DMS53 treated with DMSO at 0.1 percent for 48 hours (cell line): Measurements from ENCODE around the gene SETD3.

ENCODE experiments used
- DNase-seq: peaks from one replicate; lab custom pipeline; 2025; ENCODE audit not compliant: unreplicated experiment; lab: John Stamatoyannopoulos, UW

Gene SETD3

DNA sequence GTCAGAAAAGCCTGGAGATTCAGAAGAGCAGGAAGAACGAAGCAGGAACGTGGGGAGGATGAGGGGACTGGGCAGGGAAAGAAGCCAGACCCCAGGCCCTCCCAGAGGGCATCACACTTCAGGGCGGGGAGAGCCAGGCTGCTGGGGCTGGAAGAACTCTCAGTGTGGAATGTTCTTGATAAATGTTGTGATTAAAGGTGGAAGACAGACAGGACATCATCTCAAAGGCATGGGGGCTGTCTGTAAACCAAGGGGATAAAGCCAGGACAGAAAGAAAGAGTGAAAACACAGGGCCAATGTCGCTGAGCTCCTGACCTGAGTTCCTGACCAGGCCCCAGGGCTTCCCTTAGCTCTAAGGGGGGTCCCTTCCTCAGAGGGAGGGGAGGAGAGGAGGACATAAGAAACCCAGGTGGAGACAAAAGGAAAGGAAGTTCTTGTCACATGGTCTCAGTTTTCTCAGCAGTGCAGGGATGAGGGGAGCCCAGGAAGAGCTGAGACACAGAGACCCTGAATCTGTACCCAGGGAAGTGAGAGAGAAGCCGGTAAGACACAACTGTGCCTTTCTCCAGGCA is 56.3 kb downstream of the SETD3 start:
- no peak for DNase-seq

DNA sequence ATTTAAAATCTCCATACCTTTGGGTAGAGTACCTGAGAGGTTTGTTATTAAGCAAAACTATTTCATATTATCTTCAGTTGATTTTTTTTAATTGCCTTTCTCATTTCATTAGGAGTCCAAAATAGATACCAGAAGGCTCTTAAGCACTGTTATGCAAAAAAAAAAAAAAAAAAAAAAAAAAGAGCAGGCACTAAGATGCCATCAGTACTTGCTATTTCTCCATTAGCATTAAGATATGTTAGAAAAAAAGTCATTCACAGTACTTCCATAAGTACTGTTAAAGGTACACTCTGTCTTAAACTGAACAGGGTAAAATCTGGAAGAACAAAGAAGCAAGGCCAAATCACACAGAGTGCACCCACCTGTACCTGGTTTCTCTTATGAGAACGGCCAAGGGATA is 57.2 kb downstream of the SETD3 start:
- DNase-seq: no peak

DNA sequence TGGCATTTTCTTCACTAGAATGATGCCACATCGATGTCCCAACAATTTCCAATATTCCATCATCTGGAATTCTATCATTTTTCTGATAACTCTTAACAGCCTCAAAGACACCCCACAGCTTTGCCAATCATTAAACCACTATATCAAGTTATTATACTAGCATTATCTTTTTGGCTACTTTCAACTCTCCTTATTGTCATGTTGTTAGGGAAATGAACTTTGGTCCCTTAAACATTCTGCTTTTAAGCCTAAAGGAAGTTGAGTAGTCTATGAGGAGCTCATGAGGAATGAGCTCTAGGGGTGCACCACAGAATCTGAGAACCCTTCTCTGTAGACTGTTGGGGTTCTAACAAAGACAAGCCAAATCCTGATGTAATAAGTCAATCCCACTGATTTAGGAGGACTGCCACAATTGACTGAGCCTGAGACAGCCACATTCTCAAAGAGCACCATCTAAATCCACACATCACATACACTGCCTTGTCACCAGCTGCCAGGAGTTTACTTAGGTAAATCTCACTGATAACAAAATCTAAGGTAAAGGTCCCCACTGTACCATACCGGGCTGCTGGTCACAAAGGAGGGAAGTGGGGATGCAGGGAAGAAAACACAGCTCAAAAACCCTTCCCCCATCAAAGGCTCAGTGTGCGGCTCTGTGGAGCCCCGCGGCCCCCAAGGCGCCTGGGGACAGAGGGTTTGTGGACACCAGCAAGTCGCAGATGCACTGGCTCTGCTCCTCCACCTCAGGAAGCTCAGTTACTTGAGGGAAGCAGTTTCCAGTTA is 58.2 kb downstream of the SETD3 start:
- peak; percentile 8 for DNase-seq

DNA sequence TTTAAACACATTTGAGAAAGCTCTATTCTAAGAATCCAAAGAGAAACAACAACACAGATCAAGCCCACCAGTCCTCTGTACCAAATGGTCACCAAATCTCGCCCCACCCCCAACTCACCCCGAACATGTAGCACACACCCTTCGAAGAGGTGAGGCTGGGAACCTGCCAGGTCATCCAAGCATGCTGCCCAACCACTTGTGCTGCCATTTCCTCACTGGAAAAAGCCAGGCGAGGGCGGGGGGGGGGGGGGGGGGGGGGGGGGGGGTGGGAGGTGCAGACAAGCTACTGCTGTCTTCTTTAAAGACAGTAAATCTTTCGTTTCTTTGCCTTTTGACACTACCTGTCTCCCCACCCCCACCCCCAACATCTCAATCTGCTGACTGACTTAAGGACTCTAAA is 59.9 kb downstream of the SETD3 start:
- peak; percentile 6 for DNase-seq

DNA sequence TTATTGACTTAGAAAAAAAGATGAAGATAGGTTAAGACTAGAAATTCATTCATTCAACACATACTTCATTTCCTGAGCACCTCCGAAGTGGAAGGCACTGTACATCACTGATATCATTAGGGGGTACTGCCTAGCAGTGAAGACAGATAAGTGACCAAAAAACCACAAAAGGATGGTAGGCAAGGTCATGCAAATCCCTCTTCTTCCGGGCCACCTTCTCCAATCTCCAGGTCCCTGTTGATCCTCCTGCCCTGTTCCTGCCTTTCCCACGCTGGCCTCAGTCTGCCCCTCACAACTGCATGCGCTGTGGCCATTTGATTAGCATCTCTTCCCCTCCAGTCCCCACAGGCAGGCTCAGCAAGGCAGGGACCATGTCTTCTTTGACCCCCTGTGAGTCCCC is 60.8 kb downstream of the SETD3 start:
- no peak for DNase-seq

DNA sequence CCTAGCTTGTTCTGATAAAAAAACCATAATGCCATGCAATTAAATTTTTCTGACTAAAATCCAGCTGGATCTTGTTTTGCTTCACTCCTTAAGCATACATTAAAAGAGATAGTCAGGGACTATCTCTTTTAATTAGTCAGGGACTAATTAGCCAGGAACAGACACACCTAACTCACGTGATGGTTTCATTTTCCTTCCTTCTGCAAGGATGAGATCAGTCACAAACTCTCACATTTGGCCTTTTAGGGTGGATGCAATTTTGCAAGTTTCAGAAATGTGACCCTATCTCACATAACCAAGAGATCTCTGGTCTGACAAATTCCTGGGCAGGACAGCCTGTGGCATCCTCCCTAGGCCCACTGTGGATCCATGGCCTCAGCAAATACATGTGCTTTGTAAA is 62.4 kb downstream of the SETD3 start:
- no peak for DNase-seq

DNA sequence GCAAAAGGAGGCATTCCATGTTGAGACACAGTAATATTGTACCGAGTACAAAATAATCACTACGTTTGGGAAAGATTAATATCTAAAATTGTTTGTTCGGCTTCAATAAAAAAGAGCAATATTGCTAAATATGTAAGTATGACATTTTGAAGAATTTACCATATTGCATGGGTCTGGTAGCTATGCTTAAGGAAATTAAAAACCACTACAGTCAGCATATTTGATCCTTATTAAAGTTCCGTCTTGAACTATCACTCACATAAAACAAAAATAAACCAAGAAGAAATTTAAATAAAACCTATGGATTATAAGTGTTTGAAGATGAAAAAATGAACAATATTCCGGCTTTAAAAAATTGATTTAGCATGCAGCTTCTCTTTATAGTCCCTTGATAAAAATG is 63.8 kb downstream of the SETD3 start:
- no peak for DNase-seq

DNA sequence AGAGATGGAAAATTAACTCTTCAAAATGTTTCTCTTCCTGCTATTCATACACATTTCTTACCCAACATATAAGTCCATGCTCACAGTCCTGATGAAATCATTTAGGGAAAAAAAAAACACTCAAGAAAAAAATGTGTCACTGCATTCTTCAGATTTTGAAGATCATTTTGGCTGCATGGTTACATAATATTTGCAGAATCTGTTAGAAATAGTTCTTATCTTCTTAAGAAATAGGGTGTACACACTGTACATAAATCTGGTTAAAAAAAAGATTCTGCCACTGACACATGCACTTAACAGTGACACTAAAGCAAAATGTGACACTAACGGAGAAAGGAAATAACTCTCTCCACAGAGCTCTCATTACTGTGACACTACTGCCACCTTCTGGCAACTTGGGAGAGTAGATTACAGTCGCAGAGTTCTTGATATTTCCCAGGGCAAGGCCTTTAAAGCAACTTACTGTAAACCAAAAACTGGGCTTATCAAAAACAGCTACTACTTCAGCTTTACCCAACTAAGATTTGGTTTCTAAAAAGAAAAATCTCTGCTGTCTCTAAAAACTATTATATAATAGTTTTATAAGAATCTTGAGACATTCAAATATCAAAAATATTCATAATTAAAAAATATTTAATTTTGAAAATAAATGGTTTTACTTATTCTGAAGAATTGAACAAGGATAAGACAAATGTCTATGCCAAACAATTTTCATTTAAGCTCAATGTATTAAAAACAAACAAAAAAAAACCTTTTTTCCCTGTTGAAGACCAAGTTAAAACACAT is 65.0 kb downstream of the SETD3 start:
- peak; percentile 59 for DNase-seq

DNA sequence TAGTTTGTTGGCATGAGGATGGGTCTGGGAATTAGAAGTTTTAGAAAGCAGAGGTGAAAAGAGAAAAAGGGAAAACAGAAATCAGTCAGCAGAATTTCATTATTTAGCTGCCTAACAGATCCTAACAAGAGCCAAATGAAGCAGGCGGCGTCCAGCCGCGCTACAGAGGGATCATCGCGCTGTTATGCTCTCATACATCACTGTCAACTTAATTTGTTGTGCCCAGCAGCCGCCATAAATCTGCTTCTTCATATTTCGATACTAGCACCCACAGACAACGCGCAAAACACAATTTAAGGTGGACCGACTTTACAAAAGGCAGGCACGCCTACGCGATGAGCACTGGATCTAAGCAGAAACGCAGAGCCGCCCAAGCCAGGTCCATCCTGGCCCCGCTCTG is 66.7 kb downstream of the SETD3 start:
- no peak for DNase-seq

DNA sequence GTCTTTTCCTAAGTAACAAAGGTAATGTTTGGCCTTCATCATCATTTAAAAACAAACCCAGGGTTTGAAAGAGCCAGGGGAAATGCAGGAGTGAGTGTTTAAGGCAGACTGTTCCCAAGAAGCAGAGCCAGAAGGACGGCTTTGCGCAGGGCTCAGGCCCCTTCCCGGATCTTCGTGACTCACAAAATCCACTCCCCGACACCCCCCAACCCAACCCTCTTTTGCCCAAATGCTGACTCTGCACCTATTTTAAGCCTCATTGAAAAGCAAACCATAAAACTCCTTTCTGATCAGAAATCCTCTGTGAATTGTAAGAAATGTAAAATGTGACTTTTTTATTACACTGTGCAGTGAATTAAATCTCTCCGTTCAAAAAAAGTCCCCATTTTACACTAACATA is 67.5 kb downstream of the SETD3 start:
- no peak for DNase-seq

DNA sequence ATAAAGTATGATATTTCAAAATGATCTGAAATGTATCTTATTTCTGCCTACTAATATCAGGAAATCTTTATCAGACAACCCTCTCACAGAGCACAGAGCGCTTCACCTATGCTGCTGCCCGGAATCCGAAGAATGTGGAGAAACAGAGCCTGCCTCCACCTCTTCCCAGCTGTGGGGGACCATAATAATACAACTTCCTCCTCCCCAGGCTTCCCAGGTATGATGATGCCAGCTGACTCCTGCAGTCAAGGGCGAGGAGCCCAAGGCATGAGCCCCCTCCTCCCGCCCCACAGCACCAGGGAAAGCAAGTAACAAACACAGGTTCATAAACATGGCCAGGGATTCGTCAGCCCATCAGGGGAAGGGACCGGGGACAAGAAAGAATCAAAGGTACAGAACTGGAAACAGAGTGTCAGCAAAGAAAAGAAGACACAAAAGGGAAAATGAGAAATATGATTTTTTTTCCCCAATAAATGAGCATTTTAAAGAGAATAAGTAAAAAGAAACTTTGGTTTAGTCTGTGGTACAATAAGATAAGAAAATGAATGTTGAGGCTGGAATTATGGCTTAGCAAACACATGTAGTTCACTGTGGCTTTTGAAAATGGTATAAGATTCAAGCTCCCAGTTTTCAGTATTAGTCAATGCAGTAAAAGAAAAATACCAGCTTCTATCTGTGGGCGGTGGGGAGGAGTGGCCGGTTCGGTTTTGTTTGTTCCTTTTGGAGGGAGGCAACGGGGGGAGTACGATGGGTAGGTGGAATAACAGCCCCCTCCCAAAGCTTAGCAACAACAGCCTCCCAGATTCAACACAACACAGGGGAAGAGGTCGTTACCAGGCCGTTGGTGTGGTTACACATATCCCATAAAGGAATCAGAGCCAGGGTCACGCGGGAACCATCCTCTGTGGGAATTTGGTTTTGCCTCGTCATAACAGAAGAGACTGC is 68.3 kb downstream of the SETD3 start:
- no peak for DNase-seq

DNA sequence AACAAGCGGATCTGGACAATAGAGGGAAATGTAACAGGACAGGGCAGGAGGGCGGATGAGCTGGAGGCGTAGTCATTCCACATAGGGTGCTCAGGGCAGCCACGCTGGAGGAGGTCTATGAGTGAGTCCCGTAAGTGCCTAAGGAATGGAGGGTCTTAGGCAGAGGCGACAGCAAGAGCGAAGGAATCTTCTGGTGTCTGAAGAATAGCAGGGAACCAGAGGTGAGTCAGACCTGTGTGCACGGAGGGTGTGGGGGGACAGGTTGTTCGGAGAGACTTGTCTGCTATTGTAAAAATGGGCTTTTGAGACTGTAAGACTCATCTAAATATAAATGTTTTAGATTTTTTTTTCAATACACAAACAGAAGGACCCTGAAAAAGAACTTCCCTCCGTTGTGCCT is 70.6 kb downstream of the SETD3 start:
- DNase-seq: no peak

DNA sequence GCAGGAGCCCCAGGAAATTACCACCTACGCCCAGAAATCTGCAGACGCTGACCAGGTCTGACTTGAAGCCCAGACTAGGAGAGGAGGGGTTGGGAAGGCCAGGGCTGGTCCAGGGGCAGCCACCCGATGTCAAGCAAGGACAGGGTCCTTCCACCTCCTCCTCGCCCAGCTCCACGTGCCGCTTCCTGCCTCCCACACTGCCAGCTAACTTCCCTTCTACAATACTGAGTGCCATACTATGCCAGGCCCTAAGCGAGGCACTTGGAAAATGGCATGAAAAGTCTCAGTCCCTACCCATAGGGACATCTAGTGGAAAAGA is 71.7 kb downstream of the SETD3 start:
- no peak for DNase-seq

DNA sequence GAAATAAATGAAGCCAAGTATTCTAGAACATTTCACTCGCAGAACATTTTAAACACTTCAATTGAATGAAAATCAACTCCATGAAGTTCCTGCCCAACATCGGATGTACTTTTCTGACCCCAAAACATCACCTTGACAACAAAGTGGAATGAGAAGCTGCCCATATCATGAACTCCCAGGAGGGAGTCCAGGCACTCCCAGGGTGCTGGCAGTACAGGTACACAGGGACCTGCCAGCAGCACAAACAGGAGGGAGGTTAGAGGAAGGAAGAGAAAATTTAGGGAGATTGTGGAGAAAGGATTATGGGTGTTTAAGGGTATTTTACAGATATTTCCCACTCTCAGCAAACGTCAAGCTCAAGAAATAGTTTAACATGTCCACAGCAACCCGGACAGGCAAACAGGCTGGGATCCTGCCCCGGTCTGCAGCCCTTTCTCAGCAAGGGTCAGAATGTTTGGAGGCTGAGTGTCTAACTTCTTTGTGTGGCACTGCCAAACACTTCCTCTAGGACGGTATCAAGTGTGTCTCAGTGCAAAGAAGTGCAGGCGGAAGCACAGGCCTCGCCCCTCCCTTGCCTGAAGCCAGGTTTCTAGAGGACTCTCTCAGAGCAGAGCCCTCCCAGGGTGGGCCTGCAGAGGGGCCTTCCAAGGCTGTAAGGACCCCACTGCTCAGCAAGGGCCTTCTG is 72.2 kb downstream of the SETD3 start:
- no peak for DNase-seq

DNA sequence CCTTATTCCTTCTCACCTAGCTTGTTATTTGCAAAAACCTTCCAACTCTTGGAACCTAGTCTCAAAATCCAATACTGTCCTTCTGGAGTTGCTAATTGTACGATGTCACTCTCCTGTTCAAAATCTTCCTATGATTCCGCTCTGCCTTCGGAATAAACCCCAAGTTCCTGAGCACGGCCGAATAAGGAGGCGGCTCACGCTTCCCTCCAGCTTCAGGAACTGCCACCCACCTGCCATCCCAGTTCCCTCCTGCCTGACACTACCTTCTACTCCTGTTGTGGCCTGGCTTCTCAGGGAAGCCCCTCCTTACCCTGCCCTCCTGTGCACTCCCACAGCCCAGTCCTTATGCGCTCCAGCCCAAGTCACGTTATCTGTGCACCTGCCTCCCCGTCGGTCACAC is 73.2 kb downstream of the SETD3 start:
- no peak for DNase-seq

DNA sequence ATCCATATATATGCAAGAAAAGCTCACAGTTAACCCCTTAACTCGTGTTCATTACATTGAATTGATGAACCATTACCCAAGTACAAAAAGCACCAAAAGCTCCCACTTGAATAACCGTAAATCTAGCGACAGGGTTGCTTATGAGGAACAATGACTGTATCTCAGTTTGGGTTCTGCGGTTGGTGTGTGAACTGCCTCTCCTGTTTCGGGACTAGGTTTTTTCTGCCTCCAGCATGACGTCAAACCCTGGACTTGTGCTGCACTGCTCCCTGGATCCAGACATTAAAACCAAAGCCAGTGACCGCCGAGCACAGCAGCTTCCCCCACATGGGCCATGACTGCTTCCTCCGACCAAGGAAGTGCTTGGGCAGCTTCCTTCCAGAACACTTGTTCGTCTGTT is 77.7 kb downstream of the SETD3 start:
- DNase-seq: no peak

DNA sequence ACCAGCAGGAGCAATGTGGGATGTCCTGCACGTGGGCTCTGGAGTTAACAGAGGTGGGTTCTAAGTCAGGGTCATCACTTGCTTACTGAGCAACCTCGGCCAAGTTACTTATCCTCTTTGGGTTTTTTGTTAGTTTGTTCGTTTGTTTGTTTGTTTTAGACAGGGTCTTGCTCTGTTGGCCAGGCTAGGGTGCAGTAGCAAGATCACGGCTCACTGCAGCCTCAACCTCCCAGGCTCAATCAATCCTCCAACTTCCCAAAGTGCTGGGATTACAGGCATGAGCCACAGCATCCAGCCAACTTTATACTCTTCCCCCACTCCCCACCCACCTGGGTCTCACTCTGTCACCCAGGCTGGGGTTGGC is 78.4 kb downstream of the SETD3 start:
- no peak for DNase-seq

DNA sequence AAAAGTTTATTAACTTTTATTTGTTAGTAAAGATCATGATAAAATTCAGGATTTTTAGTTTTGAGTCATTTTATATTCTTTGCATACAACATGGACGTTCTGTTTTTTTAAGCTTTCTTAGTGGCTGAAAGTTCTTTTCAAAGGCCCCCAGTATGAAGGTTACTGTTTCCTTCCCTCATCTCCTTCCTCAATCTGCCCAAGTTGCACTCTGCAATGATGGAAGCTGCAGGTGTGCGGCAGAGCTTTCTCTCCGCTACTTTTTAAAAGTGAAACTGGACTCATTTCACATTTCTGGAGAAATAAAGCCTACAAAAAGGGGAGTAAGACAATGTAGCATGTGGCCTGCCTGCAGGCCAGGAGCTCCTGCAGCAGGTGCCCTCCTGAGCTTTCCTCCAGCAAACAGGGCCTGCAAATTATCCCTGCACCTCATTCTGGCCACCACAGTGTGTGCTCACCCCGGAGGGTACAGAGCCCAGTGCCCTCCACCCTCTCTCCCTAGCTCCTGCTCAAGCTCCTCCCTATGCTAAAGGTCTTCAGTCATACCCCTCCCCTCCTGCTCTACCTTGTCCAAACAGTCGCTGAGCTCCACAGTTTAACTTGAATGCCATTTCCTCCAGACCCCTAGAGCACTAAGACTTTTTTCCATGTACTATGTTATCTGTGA is 78.9 kb downstream of the SETD3 start:
- no peak for DNase-seq

DNA sequence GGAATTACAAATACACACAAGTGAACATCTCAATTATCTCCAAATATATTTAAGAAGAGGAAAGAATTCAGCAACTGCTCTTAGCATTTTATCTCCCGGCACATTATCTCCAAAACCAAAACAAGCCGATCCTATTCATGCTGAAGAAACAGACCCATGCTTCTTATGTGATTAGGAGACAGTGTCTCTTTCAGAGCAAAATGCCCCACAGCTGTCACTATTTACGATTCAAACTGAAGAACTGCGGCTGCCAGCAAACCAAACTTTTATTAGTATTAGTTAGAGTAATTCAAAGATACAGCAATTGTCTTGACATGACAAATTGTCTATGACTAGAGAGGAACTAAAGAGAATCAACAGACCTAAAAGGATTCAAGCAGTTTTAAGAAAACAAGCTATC is 79.4 kb downstream of the SETD3 start:
- DNase-seq: no peak

DNA sequence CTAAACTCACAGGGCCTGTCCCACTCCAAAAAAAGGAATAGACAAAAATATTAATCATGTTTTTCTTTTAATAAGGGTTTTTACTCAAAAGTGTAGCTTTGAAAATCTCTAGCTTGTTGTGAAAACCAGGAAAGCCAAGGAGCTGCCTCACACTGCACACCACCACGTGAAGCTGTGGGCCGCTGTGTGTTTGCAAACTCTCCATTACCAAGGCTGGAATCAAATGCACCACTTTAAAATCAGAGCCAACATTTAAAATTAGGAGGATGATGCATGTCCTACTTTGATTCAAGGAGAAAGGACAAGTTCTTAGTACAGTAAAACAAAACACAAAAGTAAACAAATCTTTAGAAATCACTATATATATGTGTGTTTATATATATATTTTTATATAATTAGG is 83.0 kb downstream of the SETD3 start:
- DNase-seq: no peak
